ENCODE results near the gene INPP4A. TPM values are rescaled to one million over a fixed set of nuclear protein-coding genes. Genes with fewer than 3 reads are reported as not detected.

The INPP4A gene
- polyA plus RNA-seq, 2 of the 4 experiments (the other 2 are of a cell fraction), result 9.4 to 16.0 TPM

DNA sequence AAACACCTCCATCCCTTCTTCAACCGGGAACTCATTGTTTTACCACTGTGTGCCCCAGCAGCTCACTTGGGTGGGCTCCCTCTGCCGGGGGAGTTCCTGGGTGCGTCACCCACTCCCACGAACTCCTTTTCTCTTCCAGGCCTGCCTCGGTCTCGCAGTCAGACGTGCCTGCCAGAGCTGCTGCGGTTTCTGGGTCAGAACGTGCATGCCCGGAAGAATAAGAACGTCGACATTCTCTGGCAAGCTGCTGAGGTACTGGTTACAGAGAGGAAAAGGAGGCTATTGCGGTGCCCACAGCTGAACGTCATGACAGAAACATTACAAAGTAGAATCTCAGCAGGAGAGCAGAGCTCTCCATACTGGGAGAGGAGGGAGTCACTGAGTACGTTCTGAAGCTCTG is 128.0 kb downstream of the INPP4A start:
- ChIA-PET CTCF (interaction anchor here (2.4 to 5.1 kb wide), 2 partner anchors 12 to 160 kb away, joined by 9 to 16 read pairs; no protein-coding TSS in a partner anchor), POLR2A (no interaction called here)
- Histone ChIP-seq H3K4me1 (no peaks in the 10 kb centered on the region), H3K4me2 (no peak overlapping the region), H3K4me3 (no peak overlapping the region), H3K27ac (no peak overlapping the region), H3K9me3 (no peaks in the 10 kb centered on the region)
- ATAC-seq (no peak), FAIRE-seq (no peak), DNase-seq (ENCODE audit: low read depth in 1 of 2, low spot score in 1 of 2) (no peak)
- TF ChIP-seq RCOR1 (IDR thresholded peaks at IDR 0.05; ENCODE audit: low read depth, low read length) (no peak), CHD4 (IDR thresholded peaks at IDR 0.05; ENCODE audit: borderline replicate concordance) (no peak), CHD2 (IDR thresholded peaks at IDR 0.05; ENCODE audit: low read length, partially characterized antibody) (no peak), FOXS1 (CRISPR knock-in tag; IDR thresholded peaks at IDR 0.05) (no peak), HDAC2 (IDR thresholded peaks at IDR 0.05) (no peak), EP300 (IDR thresholded peaks at IDR 0.05) (no peak), EHF (CRISPR knock-in tag; IDR thresholded peaks at IDR 0.05) (no peak), HOXB5 (CRISPR knock-in tag; IDR thresholded peaks at IDR 0.05) (no peak), NR3C1 (IDR thresholded peaks at IDR 0.05) (no peak)
- TF ChIP-seq, protein P1, sequence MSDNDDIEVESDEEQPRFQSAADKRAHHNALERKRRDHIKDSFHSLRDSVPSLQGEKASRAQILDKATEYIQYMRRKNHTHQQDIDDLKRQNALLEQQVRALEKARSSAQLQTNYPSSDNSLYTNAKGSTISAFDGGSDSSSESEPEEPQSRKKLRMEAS (IDR thresholded peaks at IDR 0.05), result no peak
- 91% methylated on average over 15 of the region's 15 CpGs for WGBS (ENCODE audit: missing lambda C conversion rate)

DNA sequence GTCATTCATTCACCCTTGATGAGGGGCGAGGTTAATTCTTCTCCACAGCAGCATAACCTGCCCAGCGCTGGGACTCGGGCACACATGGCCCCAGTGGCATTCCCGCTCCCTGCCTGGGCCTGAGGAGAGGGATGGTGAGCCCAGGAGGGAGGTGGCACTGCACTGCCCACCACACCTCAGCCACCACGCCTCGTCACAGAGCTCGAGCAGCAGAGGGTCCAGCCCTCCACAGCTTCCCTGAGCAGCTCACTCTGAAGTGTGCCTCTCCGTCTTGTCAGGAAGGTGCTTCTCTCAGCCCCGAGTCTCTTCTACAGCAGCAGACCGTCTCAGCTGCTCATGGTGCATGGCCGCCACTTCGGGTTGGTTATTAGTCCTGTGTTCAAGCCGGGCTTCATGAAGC is 128.8 kb downstream of the INPP4A start:
- CTCF ChIA-PET, result interaction anchor here (5.1 kb wide), 1 partner anchor 161 kb away, joined by 16 read pairs; no protein-coding TSS in a partner anchor
- FAIRE-seq (no peak), ATAC-seq (no peak)

DNA sequence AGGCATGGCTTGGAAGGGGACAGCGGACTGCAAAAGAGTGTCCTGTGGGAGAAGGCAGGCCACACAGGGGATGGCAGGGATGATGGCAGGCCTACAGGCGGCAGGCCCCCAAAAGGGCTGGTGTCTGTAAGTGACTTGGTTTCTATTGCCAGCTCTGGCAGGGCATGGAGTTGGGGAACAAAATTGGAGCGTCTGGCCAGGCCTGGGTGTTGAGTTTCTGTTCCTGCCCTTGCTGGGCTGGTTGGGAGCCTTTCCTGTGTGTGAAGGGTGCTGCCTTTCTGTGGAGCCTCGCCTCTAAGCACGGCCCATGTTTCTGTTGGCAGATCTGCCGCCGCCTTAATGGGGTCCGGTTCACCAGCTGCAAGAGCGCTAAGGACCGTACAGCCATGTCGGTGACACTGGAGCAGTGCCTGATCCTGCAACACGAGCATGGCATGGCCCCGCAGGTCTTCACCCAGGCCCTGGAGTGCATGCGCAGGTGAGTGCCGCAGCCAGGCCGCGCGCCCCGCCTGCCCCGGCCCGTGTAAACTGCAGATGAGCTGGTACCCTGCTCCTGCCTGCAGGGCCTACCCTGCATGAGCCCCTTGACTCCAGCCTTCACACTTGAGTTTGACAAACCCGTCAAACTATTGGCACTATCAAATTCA is 132.1 kb downstream of the INPP4A start:
- Histone ChIP-seq H3K4me3 (no peak overlapping the region), H3K27ac (no peak overlapping the region), H3K4me2 (no peak overlapping the region), H3K4me1 (no peaks in the 10 kb centered on the region), H3K9me3 (no peaks in the 10 kb centered on the region)
- no peak for FAIRE-seq
- peak in 1 of 2 experiments; percentile 20; a peak in 2 of 6 replicates for ATAC-seq
- POLR2A ChIA-PET, result no interaction called here
- DNase-seq (ENCODE audit: low read depth in 1 of 2, low spot score in 1 of 2), result no peak
- CTCF ChIA-PET, result interaction anchor here (1.2 to 1.8 kb wide), 2 partner anchors 161 to 164 kb away, joined by 5 to 7 read pairs; no protein-coding TSS in a partner anchor
- WGBS (ENCODE audit: missing lambda C conversion rate), result 97% methylated on average over 12 of the region's 22 CpGs
- TF ChIP-seq KDM5A (IDR thresholded peaks at IDR 0.05), result no peak
- no peak for TF ChIP-seq MYC (IDR thresholded peaks at IDR 0.05; ENCODE audit: borderline replicate concordance, low read length)
- no peak for TF ChIP-seq HOXA7 (CRISPR knock-in tag; IDR thresholded peaks at IDR 0.05)
- no peak for TF ChIP-seq RARB (CRISPR knock-in tag; IDR thresholded peaks at IDR 0.05)

More for the DNA sequence above, 128.8 kb downstream of the INPP4A start:
- POLR2A ChIA-PET, result no interaction called here
- Histone ChIP-seq H3K27ac (no peak overlapping the region), H3K4me2 (no peak overlapping the region), H3K9me3 (no peaks in the 10 kb centered on the region), H3K4me3 (no peak overlapping the region), H3K4me1 (no peaks in the 10 kb centered on the region)
- 87% methylated on average over 10 of the region's 13 CpGs for WGBS (ENCODE audit: missing lambda C conversion rate)
- TF ChIP-seq HDAC2 (IDR thresholded peaks at IDR 0.05), result no peak
- TF ChIP-seq, protein P2, sequence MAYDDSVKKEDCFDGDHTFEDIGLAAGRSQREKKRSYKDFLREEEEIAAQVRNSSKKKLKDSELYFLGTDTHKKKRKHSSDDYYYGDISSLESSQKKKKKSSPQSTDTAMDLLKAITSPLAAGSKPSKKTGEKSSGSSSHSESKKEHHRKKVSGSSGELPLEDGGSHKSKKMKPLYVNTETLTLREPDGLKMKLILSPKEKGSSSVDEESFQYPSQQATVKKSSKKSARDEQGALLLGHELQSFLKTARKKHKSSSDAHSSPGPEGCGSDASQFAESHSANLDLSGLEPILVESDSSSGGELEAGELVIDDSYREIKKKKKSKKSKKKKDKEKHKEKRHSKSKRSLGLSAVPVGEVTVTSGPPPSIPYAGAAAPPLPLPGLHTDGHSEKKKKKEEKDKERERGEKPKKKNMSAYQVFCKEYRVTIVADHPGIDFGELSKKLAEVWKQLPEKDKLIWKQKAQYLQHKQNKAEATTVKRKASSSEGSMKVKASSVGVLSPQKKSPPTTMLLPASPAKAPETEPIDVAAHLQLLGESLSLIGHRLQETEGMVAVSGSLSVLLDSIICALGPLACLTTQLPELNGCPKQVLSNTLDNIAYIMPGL (CRISPR knock-in tag; IDR thresholded peaks at IDR 0.05; ENCODE audit: borderline replicate concordance), result no peak
- TF ChIP-seq POLR2A (IDR thresholded peaks at IDR 0.05; ENCODE audit: low read length), result no peak
- TF ChIP-seq RFX5 (IDR thresholded peaks at IDR 0.05), result no peak
- no peak for DNase-seq (ENCODE audit: low read depth in 1 of 2, low spot score in 1 of 2)

DNA sequence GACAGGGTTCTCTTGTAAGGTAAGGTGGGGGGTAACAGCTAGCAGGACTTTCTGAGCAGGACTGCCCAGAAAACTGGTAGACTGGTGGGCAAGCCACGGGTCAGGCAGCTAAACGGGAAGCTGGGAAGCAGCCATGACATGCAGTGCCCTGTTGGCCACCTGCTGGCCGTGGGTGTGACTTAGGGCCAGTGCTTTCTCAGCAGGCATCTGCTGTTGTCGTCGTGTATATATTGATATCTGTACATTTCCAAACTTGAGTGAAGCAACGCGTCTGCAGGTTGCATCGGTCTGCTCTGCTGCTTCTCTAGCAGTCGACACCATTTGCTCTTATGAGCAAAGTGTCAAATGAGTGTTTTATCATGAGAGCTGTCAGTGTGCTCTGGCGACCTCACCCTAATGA is 132.7 kb downstream of the INPP4A start:
- no peak overlapping the region for H3K4me2 ChIP-seq
- DNase-seq (ENCODE audit: low read depth in 1 of 2, low spot score in 1 of 2), result no peak
- TF ChIP-seq CHD2 (IDR thresholded peaks at IDR 0.05; ENCODE audit: low read length, partially characterized antibody) (no peak), BHLHE40 (IDR thresholded peaks at IDR 0.05; ENCODE audit: low read depth, low read length) (no peak), FOSL2 (IDR thresholded peaks at IDR 0.05) (no peak), FOSL2 (CRISPR knock-in tag; IDR thresholded peaks at IDR 0.05) (no peak), MAZ (IDR thresholded peaks at IDR 0.05; ENCODE audit: borderline replicate concordance, low read depth, low read length) (no peak), JUNB (IDR thresholded peaks at IDR 0.05) (no peak), CEBPB (IDR thresholded peaks at IDR 0.05) (no peak), EHF (CRISPR knock-in tag; IDR thresholded peaks at IDR 0.05) (no peak), ZC3H11A (IDR thresholded peaks at IDR 0.05) (no peak), SREBF2 (IDR thresholded peaks at IDR 0.05) (no peak)
- TF ChIP-seq, protein P3, sequence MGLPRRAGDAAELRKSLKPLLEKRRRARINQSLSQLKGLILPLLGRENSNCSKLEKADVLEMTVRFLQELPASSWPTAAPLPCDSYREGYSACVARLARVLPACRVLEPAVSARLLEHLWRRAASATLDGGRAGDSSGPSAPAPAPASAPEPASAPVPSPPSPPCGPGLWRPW (IDR thresholded peaks at IDR 0.05), result no peak
- H3K9me3 ChIP-seq, result no peaks in the 10 kb centered on the region
- no peak for FAIRE-seq
- WGBS (ENCODE audit: missing lambda C conversion rate), result 72% methylated on average over 10 of the region's 10 CpGs
- CTCF ChIA-PET, result interaction anchor here (1.2 to 3.6 kb wide), 3 partner anchors 8 to 164 kb away, joined by 5 to 20 read pairs (median 7); no protein-coding TSS in a partner anchor
- no peak overlapping the region for H3K27ac ChIP-seq
- no peak overlapping the region for H3K4me3 ChIP-seq
- ATAC-seq, result peak; percentile 62 to 70; a peak in 4 of 6 replicates
- POLR2A ChIA-PET, result no interaction called here
- no peaks in the 10 kb centered on the region for H3K4me1 ChIP-seq
